Brain microvascular endothelial cell (primary cell): Measurements from ENCODE around the gene ATP6V0A4.

Experiments used
- DNase-seq: peaks from one replicate; pipeline ENCODE4 v3.0.0-alpha.2; 2020
- H3K27ac ChIP-seq: fragments of 250-450 bp; sonication (Bioruptor Pico); 2 replicates; pipeline ENCODE4 v1.5.1; 2020; ENCODE audit warnings: mild to moderate bottlenecking, moderate library complexity
- H3K27me3 ChIP-seq: fragments of 250-450 bp; sonication (Bioruptor Pico); replicated peaks from 2 replicates; pipeline ENCODE4 v1.5.1; 2020; ENCODE audit warnings: mild to moderate bottlenecking
- H3K36me3 ChIP-seq: fragments of 250-450 bp; sonication (Bioruptor Pico); replicated peaks from 2 replicates; pipeline ENCODE4 v1.5.1; 2020; ENCODE audit warnings: mild to moderate bottlenecking
- H3K4me3 ChIP-seq: 2 replicates; pipeline ENCODE4 v1.5.1; 2011; ENCODE audit warnings: low read depth, mild to moderate bottlenecking, control low read depth, low read length, moderate library complexity
- CTCF ChIP-seq: IDR thresholded peaks from 2 replicates; pipeline ENCODE4 v1.5.1; 2011; ENCODE audit warnings: low read depth, mild to moderate bottlenecking, moderate library complexity, low read length, control low read depth, inconsistent platforms; ENCODE audit errors: missing control alignments
- in situ Hi-C: cut with HindIII; loops from 2 replicates; pipeline ENCODE4 v1.10.0; 2017; ENCODE audit warnings: low sequenced_read_pairs, low pct_ligation_motif_present

Gene ATP6V0A4

GRCh38 chr7:138662991-138663320 lies 135.0 kb downstream of the ATP6V0A4 start:
- Histone ChIP-seq H3K36me3 (no peaks in the 10 kb centered on the region), H3K27ac (no peak overlapping the region), H3K27me3 (no peaks in the 10 kb centered on the region), H3K4me3 (no peak overlapping the region)
- in situ Hi-C loops, result no loop called here
- TF ChIP-seq CTCF, result no peak
- no peak for DNase-seq

- in situ Hi-C loops, result no loop called here
- no peaks in the 10 kb centered on the region for H3K36me3 ChIP-seq
- DNase-seq, result no peak
- no peak overlapping the region for H3K27ac ChIP-seq
- H3K27me3 ChIP-seq, result no peaks in the 10 kb centered on the region
- no peak for TF ChIP-seq CTCF
- H3K4me3 ChIP-seq, result no peak overlapping the region
These were observed 135.7 kb downstream of the ATP6V0A4 start for GRCh38 chr7:138662076-138662990.

DNA sequence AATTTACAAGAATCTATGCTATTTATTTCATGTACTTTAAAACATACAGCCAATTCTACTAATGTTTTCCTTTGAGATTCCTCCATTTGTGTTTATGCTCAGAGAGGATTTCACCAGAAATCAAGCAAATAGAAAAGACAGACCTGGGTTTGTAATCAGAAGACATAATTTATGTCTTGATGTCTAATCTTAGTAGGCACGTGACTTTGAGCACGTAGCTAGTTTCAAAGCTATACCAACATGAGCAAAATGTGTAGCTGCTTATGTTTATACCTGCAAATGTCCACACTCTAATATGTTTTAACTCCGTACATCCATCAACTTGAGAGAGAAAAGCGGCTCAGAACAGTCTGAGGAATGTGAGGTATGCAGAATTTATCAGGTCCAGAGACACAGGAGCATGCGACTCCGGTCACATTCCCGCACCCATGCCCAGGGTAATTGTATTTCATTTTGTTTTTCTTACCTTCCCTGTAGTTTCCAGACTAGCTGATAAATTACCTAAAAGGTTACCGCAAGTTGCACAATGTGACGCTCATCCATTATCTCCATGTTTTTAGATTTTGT lies 136.8 kb downstream of the ATP6V0A4 start:
- no peak for TF ChIP-seq CTCF
- DNase-seq, result no peak
- Histone ChIP-seq H3K36me3 (no peaks in the 10 kb centered on the region), H3K4me3 (no peak overlapping the region), H3K27me3 (no peaks in the 10 kb centered on the region), H3K27ac (no peak overlapping the region)
- in situ Hi-C loops, result no loop called here

DNA sequence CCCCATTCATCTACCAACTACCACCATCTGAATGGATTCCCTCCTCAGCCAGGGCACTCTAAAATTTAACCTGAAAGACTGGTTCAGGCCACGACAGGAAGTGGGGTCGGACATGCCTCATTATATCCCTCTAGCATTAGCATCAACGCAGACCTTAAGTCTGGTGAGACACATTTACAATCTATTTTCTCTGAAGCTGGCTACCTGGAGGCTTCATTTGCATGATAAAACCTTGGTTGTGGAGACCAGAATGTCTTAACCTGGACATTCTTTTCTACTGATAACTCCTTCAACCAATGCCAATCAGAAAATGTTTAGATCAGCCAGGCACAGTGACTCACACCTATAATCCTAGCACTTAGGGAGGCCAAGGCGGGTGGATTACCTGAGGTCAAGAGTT lies 139.1 kb downstream of the ATP6V0A4 start:
- no peaks in the 10 kb centered on the region for H3K36me3 ChIP-seq
- H3K4me3 ChIP-seq, result no peak overlapping the region
- in situ Hi-C loops, result no loop called here
- no peak for TF ChIP-seq CTCF
- no peaks in the 10 kb centered on the region for H3K27me3 ChIP-seq
- DNase-seq, result no peak
- H3K27ac ChIP-seq, result no peak overlapping the region

GRCh38 chr7:138657854-138658386 lies 140.1 kb downstream of the ATP6V0A4 start:
- no peak overlapping the region for H3K27ac ChIP-seq
- no peaks in the 10 kb centered on the region for H3K36me3 ChIP-seq
- H3K4me3 ChIP-seq, result no peak overlapping the region
- H3K27me3 ChIP-seq, result no peaks in the 10 kb centered on the region
- in situ Hi-C loops, result no loop called here
- no peak for TF ChIP-seq CTCF
- DNase-seq, result peak; percentile 4
